Ovary (tissue), 3 donors: ENCODE data around the gene UBE3D.

ENCODE experiments used
- EP300 ChIP-seq: sonication (generic); formaldehyde crosslinking; IDR thresholded peaks from one replicate; pipeline ENCODE4 v1.6.1; 2017; ENCODE audit warnings: antibody characterized with exemption
- POLR2A ChIP-seq: fragments of 450-650 bp; IDR thresholded peaks from one replicate; pipeline ENCODE4 v1.6.1; 2017; ENCODE audit warnings: antibody characterized with exemption, mild to moderate bottlenecking, moderate library complexity
- TF ChIP-seq, protein P1 (sequence below), 3 donors: fragments of 450-650 bp in 2 of 3; fragments of 200-600 bp in 1 of 3; IDR thresholded peaks; one replicate each; pipeline versions ENCODE4 v1.5.1 to v1.8.0; 2016 to 2022; ENCODE audit warnings: antibody characterized with exemption in 3 of 3, mild to moderate bottlenecking in 1 of 3
- donor health status: DM: no; HTN: no; CAD: no.

- TF ChIP-seq, protein P1, sequence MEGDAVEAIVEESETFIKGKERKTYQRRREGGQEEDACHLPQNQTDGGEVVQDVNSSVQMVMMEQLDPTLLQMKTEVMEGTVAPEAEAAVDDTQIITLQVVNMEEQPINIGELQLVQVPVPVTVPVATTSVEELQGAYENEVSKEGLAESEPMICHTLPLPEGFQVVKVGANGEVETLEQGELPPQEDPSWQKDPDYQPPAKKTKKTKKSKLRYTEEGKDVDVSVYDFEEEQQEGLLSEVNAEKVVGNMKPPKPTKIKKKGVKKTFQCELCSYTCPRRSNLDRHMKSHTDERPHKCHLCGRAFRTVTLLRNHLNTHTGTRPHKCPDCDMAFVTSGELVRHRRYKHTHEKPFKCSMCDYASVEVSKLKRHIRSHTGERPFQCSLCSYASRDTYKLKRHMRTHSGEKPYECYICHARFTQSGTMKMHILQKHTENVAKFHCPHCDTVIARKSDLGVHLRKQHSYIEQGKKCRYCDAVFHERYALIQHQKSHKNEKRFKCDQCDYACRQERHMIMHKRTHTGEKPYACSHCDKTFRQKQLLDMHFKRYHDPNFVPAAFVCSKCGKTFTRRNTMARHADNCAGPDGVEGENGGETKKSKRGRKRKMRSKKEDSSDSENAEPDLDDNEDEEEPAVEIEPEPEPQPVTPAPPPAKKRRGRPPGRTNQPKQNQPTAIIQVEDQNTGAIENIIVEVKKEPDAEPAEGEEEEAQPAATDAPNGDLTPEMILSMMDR (IDR thresholded peaks at IDR 0.05), result peak; percentile 85 to 99 (median 90)
- TF ChIP-seq POLR2A (peak; percentile 46), EP300 (no peak)
Measured at GRCh38 chr6:83067448-83068439, 2.1 kb upstream of the UBE3D start, which contains the start of gene DOP1A.
